ENCODE results near the gene ZNF500. TPM values are rescaled to one million over a fixed set of nuclear protein-coding genes. Genes with fewer than 3 reads are reported as not detected.

ZNF500 gene
- total RNA-seq, 1 experiment from 2014 or later, result 18.3 TPM

DNA sequence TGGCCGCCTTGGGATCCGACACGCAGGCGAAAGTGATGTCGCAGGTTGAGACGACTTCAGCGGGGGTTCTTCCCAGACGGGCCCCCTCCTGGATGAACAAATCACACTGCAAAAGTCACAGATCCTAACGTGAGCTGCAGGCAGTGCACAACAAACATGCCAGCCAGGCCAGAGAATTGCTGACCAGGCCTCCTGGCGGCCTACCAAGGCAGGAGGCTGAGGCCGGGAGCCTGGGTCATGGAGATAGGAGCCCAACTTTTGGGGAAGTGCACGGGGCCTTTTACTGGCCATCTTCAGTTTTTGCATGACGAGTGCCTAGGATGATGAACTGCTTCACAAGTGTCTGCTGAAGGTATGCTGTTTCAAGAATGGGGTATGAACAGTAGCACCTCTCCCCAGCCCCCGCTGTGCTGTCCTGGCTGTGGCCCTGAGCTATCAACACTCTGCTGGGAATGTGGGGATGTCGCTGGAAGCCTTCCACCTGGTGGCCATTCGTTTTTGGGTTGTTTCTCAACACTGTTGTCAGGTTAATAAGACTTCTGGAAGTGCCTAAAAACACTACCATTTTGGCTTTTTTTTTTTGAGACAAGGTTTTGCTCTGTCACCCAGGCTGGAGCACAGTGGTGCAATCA, 47.7 kb upstream of the ZNF500 start:
- Histone ChIP-seq H2BK12ac (ENCODE audit: insufficient read length, low read depth, low read length) (no peak overlapping the region), H2BK15ac (ENCODE audit: low read depth, low read length) (no peak overlapping the region), H3K79me1 (ENCODE audit: insufficient read depth, low read depth, low read length, poor library complexity, severe bottlenecking) (no peaks in the 10 kb centered on the region), H2BK20ac (ENCODE audit: low read depth, low read length, poor library complexity, severe bottlenecking) (no peak overlapping the region), H3K27me3 (ENCODE audit: insufficient read depth, low read length) (no peaks in the 10 kb centered on the region), H3K56ac (ENCODE audit: insufficient read length, low read depth, low read length) (no peak overlapping the region), H3K9me3 (ENCODE audit: control insufficient read depth, low read depth, low read length) (no peaks in the 10 kb centered on the region), H2BK5ac (ENCODE audit: insufficient read length, low read length) (no peak overlapping the region), H3K4me1 (ENCODE audit: insufficient read depth, low read length) (no peaks in the 10 kb centered on the region), H3K4me2 (ENCODE audit: insufficient read depth, insufficient read length, low read length) (no peak overlapping the region), H4K20me1 (ENCODE audit: control insufficient read depth, insufficient read depth, insufficient read length) (no peaks in the 10 kb centered on the region), H3K27ac (ENCODE audit: insufficient read length, low read depth, low read length) (no peak overlapping the region), H4K5ac (ENCODE audit: insufficient read length, low read depth, low read length) (no peak overlapping the region), H3T11ph (ENCODE audit: low read length) (no peak overlapping the region), H3K14ac (ENCODE audit: insufficient read depth, low read length) (no peak overlapping the region), H3K23ac (ENCODE audit: insufficient read length, low read depth, low read length) (no peak overlapping the region), H4K8ac (replicated peaks; ENCODE audit: insufficient read length, low read depth, low read length) (no peak overlapping the region), H3K23me2 (ENCODE audit: insufficient read length, low read depth, low read length, poor library complexity, severe bottlenecking) (no peaks in the 10 kb centered on the region), H3K4ac (ENCODE audit: low read depth, low read length) (no peak overlapping the region), H3K79me2 (ENCODE audit: insufficient read depth, low read length) (no peaks in the 10 kb centered on the region), H2AK5ac (ENCODE audit: insufficient read length, low read length) (no peak overlapping the region), H2BK120ac (ENCODE audit: low read depth, low read length, poor library complexity, severe bottlenecking) (no peak overlapping the region), H2AFZ (ENCODE audit: low read length) (no peak overlapping the region), H4K91ac (ENCODE audit: insufficient read length, low read depth, low read length) (no peak overlapping the region), H3K9ac (ENCODE audit: extremely low read depth, insufficient read length, low read length) (no peak overlapping the region), H3K18ac (ENCODE audit: insufficient read length, low read depth, low read length) (no peak overlapping the region)
- Mint-ChIP-seq H3K4me1 (no peaks in the 10 kb centered on the region), H3K9me3 (no peaks in the 10 kb centered on the region), H3K36me3 (ENCODE audit: insufficient read depth in 1 of 3, low read depth in 3 of 3) (peaks cover 33 to 86% (median 71%) of the 10 kb centered on the region in 3 experiments; a peak in 6 of 7 replicates), H3K27me3 (ENCODE audit: low read depth) (no peaks in the 10 kb centered on the region), H3K27ac (peak overlapping the region in 1 of 3 experiments; percentile 47; a peak in 1 of 7 replicates), H3K4me3 (no peak overlapping the region)
- TF ChIP-seq, protein P1, sequence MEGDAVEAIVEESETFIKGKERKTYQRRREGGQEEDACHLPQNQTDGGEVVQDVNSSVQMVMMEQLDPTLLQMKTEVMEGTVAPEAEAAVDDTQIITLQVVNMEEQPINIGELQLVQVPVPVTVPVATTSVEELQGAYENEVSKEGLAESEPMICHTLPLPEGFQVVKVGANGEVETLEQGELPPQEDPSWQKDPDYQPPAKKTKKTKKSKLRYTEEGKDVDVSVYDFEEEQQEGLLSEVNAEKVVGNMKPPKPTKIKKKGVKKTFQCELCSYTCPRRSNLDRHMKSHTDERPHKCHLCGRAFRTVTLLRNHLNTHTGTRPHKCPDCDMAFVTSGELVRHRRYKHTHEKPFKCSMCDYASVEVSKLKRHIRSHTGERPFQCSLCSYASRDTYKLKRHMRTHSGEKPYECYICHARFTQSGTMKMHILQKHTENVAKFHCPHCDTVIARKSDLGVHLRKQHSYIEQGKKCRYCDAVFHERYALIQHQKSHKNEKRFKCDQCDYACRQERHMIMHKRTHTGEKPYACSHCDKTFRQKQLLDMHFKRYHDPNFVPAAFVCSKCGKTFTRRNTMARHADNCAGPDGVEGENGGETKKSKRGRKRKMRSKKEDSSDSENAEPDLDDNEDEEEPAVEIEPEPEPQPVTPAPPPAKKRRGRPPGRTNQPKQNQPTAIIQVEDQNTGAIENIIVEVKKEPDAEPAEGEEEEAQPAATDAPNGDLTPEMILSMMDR (conservative IDR thresholded peaks at IDR 0.05), result peak; percentile 32; the same call in 2 of the 3 replicates
- no peak for DNase-seq
- WGBS (ENCODE audit: extremely low coverage, insufficient read length, low lambda C conversion rate), result no CpG with 5 or more reads among the region's 16 CpGs

Measured in H9 (cell line).